IPS DF 6.9 (cell line): ENCODE results near the gene TACC2.

Experiments used
- DNase-seq: peaks from one replicate; pipeline ENCODE4 v3.0.0-alpha.2; 2013; ENCODE audit warnings: low read depth, low spot score
- H3K27ac ChIP-seq: one replicate; pipeline ENCODE4 v1.5.1; 2013; ENCODE audit warnings: low read length, control low read depth
- H3K27me3 ChIP-seq: 2 replicates; pipeline ENCODE4 v1.6.1; 2013; ENCODE audit warnings: mild to moderate bottlenecking, low read length; ENCODE audit not compliant: control insufficient read depth, insufficient read depth
- H3K36me3 ChIP-seq: 2 replicates; pipeline ENCODE4 v1.6.1; 2013; ENCODE audit warnings: low read length; ENCODE audit not compliant: control insufficient read depth, insufficient read depth
- H3K4me1 ChIP-seq: 2 replicates; pipeline ENCODE4 v1.6.1; 2013; ENCODE audit warnings: low read length; ENCODE audit not compliant: control insufficient read depth, insufficient read depth
- H3K4me3 ChIP-seq: 2 replicates; pipeline ENCODE4 v1.5.1; 2013; ENCODE audit warnings: mild to moderate bottlenecking, low read length
- H3K9me3 ChIP-seq: 2 replicates; pipeline ENCODE4 v1.6.1; 2013; ENCODE audit warnings: low read length, inconsistent platforms; ENCODE audit not compliant: control insufficient read depth, insufficient read depth
- WGBS: extraction: QIAGEN DNeasy Blood & Tissue Kit; methylation state at CpG from one replicate; pipeline ENCODE4 v1.1.7; 2013; ENCODE audit warnings: mixed read lengths, missing lambda C conversion rate; ENCODE audit not compliant: insufficient read length, insufficient coverage; 5-methylcytosine and 5-hydroxymethylcytosine counted together

The TACC2 gene

GRCh38 chr10:122259075-122259466, 270.1 kb downstream of the TACC2 start:
- H3K27ac ChIP-seq, result no peak overlapping the region
- no CpG with 5 or more reads among the region's 4 CpGs for WGBS

GRCh38 chr10:122261584-122261983, 272.6 kb downstream of the TACC2 start:
- Histone ChIP-seq H3K36me3 (no peaks in the 10 kb centered on the region), H3K9me3 (no peaks in the 10 kb centered on the region), H3K27me3 (no peaks in the 10 kb centered on the region), H3K27ac (no peak overlapping the region), H3K4me1 (peaks cover 6% of the 10 kb centered on the region; the same call in 1 of the 2 replicates), H3K4me3 (no peak overlapping the region)
- no CpG with 5 or more reads among the region's 1 CpG for WGBS
- no peak for DNase-seq

More at GRCh38 chr10:122259075-122259466, 270.1 kb downstream of the TACC2 start:
- Histone ChIP-seq H3K4me3 (no peak overlapping the region), H3K4me1 (peaks cover 6% of the 10 kb centered on the region; the same call in 1 of the 2 replicates), H3K36me3 (no peaks in the 10 kb centered on the region), H3K27me3 (no peaks in the 10 kb centered on the region), H3K9me3 (no peaks in the 10 kb centered on the region)
- no peak for DNase-seq

GRCh38 chr10:122263971-122264370, 275.0 kb downstream of the TACC2 start:
- H3K27me3 ChIP-seq, result no peaks in the 10 kb centered on the region
- H3K4me1 ChIP-seq, result 0 out of 2 replicates have a peak, but pooled peaks cover 2% of the 10 kb centered on the region
- no peaks in the 10 kb centered on the region for H3K9me3 ChIP-seq
- no peaks in the 10 kb centered on the region for H3K36me3 ChIP-seq
- H3K4me3 ChIP-seq, result no peak overlapping the region
- DNase-seq, result no peak
- no CpG with 5 or more reads among the region's 1 CpG for WGBS
- H3K27ac ChIP-seq, result no peak overlapping the region

GRCh38 chr10:122264436-122264835, 275.5 kb downstream of the TACC2 start:
- Histone ChIP-seq H3K4me1 (no peaks in the 10 kb centered on the region), H3K9me3 (no peaks in the 10 kb centered on the region), H3K27me3 (no peaks in the 10 kb centered on the region), H3K36me3 (no peaks in the 10 kb centered on the region), H3K4me3 (no peak overlapping the region), H3K27ac (no peak overlapping the region)
- no peak for DNase-seq
- no CpG with 5 or more reads among the region's 1 CpG for WGBS

- WGBS, result no CpG with 5 or more reads among the region's 8 CpGs
- H3K36me3 ChIP-seq, result no peaks in the 10 kb centered on the region
- H3K27ac ChIP-seq, result no peak overlapping the region
- no peaks in the 10 kb centered on the region for H3K4me1 ChIP-seq
- no peaks in the 10 kb centered on the region for H3K9me3 ChIP-seq
- no peak overlapping the region for H3K4me3 ChIP-seq
- DNase-seq, result no peak
- no peaks in the 10 kb centered on the region for H3K27me3 ChIP-seq
These were observed 276.0 kb downstream of the TACC2 start for GRCh38 chr10:122264931-122265330.

GRCh38 chr10:122265896-122266295, 276.9 kb downstream of the TACC2 start:
- H3K27ac ChIP-seq, result no peak overlapping the region
- DNase-seq, result no peak
- H3K36me3 ChIP-seq, result no peaks in the 10 kb centered on the region
- no peaks in the 10 kb centered on the region for H3K9me3 ChIP-seq
- H3K4me1 ChIP-seq, result no peaks in the 10 kb centered on the region
- H3K4me3 ChIP-seq, result no peak overlapping the region
- H3K27me3 ChIP-seq, result no peaks in the 10 kb centered on the region
- WGBS, result no CpG with 5 or more reads among the region's 6 CpGs

- no peak for DNase-seq
- Histone ChIP-seq H3K9me3 (no peaks in the 10 kb centered on the region), H3K4me3 (no peak overlapping the region), H3K27ac (no peak overlapping the region), H3K36me3 (no peaks in the 10 kb centered on the region), H3K27me3 (no peaks in the 10 kb centered on the region; the same call in 1 of the 2 replicates), H3K4me1 (no peaks in the 10 kb centered on the region)
- no CpG with 5 or more reads among the region's 14 CpGs for WGBS
These were observed 279.1 kb downstream of the TACC2 start for GRCh38 chr10:122267849-122268737.

GRCh38 chr10:122269059-122269687, 280.2 kb downstream of the TACC2 start:
- no peak overlapping the region for H3K4me3 ChIP-seq
- H3K4me1 ChIP-seq, result no peaks in the 10 kb centered on the region; the same call in 1 of the 2 replicates
- no peak for DNase-seq
- no peaks in the 10 kb centered on the region for H3K9me3 ChIP-seq
- H3K27ac ChIP-seq, result no peak overlapping the region
- no CpG with 5 or more reads among the region's 10 CpGs for WGBS
- no peaks in the 10 kb centered on the region for H3K36me3 ChIP-seq
- no peaks in the 10 kb centered on the region; the same call in 1 of the 2 replicates for H3K27me3 ChIP-seq

GRCh38 chr10:122271076-122271475, 282.1 kb downstream of the TACC2 start, which contains the start of gene BTBD16:
BTBD16 (plus strand) TSS chr10:122271296; CDS start chr10:122275082, 3,786 bp downstream.
- Histone ChIP-seq H3K36me3 (no peaks in the 10 kb centered on the region), H3K4me1 (no peaks in the 10 kb centered on the region; the same call in 1 of the 2 replicates), H3K4me3 (no peak within 1 kb of the TSS), H3K9me3 (no peaks in the 10 kb centered on the region), H3K27ac (no peak within 1 kb of the TSS), H3K27me3 (no peaks in the 10 kb centered on the region; the same call in 1 of the 2 replicates)
- DNase-seq, result no peak
- WGBS, result no CpG with 5 or more reads among the region's 5 CpGs

- DNase-seq, result no peak
- H3K4me3 ChIP-seq, result no peak overlapping the region
- no peaks in the 10 kb centered on the region; the same call in 1 of the 2 replicates for H3K27me3 ChIP-seq
- no peak overlapping the region for H3K27ac ChIP-seq
- WGBS, result 100% methylated on average over 1 of the region's 10 CpGs
- no peaks in the 10 kb centered on the region; the same call in 1 of the 2 replicates for H3K4me1 ChIP-seq
- H3K36me3 ChIP-seq, result no peaks in the 10 kb centered on the region
- no peaks in the 10 kb centered on the region for H3K9me3 ChIP-seq
These were observed 285.1 kb downstream of the TACC2 start for GRCh38 chr10:122273966-122274545.
